ENCODE measurements around the gene CCDC91.

DNA sequence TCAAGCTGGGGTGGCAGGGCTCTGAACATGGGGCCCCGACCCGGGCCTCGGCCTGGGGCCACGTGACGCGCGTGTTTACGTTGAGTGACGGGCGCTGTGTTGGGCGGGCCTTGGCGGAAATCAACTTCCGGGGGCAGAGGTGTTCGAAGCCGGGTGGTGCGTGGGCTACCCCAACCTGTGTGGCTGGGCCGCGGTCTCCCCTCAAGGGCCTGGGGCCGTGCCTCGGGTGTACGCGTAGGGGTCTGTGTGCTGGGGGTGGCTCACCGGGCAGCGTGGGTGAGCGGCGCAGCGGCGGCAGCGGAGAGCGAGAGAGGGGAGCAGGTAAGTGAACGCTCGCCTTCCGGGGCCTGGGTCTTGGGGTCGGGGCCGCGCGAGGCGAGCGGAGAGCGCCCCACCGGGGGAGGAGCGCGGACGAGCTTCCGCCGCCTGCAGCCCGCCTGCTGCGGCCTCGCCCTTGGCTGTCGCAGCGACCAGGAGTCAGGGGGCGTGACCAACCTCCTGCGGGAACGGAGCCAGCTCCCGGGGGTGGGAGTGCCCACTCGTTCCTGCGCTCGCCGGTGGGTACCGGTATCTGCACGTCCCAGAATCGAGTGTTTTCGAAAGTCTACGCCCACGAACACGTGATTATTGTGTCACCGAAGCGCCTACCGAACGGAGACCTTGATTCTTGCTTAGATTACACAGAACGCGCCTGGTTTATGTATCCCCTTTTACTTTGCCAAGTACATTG lies at the start of gene CCDC91:
- TF ChIP-seq, protein P1, sequence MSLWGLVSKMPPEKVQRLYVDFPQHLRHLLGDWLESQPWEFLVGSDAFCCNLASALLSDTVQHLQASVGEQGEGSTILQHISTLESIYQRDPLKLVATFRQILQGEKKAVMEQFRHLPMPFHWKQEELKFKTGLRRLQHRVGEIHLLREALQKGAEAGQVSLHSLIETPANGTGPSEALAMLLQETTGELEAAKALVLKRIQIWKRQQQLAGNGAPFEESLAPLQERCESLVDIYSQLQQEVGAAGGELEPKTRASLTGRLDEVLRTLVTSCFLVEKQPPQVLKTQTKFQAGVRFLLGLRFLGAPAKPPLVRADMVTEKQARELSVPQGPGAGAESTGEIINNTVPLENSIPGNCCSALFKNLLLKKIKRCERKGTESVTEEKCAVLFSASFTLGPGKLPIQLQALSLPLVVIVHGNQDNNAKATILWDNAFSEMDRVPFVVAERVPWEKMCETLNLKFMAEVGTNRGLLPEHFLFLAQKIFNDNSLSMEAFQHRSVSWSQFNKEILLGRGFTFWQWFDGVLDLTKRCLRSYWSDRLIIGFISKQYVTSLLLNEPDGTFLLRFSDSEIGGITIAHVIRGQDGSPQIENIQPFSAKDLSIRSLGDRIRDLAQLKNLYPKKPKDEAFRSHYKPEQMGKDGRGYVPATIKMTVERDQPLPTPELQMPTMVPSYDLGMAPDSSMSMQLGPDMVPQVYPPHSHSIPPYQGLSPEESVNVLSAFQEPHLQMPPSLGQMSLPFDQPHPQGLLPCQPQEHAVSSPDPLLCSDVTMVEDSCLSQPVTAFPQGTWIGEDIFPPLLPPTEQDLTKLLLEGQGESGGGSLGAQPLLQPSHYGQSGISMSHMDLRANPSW (CRISPR knock-in tag; conservative IDR thresholded peaks at IDR 0.05; ENCODE audit: low read depth): no peak
- TF ChIP-seq CTCF (IDR thresholded peaks at IDR 0.05): no peak
- TF ChIP-seq, protein P2, sequence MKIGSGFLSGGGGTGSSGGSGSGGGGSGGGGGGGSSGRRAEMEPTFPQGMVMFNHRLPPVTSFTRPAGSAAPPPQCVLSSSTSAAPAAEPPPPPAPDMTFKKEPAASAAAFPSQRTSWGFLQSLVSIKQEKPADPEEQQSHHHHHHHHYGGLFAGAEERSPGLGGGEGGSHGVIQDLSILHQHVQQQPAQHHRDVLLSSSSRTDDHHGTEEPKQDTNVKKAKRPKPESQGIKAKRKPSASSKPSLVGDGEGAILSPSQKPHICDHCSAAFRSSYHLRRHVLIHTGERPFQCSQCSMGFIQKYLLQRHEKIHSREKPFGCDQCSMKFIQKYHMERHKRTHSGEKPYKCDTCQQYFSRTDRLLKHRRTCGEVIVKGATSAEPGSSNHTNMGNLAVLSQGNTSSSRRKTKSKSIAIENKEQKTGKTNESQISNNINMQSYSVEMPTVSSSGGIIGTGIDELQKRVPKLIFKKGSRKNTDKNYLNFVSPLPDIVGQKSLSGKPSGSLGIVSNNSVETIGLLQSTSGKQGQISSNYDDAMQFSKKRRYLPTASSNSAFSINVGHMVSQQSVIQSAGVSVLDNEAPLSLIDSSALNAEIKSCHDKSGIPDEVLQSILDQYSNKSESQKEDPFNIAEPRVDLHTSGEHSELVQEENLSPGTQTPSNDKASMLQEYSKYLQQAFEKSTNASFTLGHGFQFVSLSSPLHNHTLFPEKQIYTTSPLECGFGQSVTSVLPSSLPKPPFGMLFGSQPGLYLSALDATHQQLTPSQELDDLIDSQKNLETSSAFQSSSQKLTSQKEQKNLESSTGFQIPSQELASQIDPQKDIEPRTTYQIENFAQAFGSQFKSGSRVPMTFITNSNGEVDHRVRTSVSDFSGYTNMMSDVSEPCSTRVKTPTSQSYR (CRISPR knock-in tag; IDR thresholded peaks at IDR 0.05): no peak
- no peak for TF ChIP-seq IRF2 (CRISPR knock-in tag; IDR thresholded peaks at IDR 0.05; ENCODE audit: borderline replicate concordance, low read depth)
- TF ChIP-seq, protein P3, sequence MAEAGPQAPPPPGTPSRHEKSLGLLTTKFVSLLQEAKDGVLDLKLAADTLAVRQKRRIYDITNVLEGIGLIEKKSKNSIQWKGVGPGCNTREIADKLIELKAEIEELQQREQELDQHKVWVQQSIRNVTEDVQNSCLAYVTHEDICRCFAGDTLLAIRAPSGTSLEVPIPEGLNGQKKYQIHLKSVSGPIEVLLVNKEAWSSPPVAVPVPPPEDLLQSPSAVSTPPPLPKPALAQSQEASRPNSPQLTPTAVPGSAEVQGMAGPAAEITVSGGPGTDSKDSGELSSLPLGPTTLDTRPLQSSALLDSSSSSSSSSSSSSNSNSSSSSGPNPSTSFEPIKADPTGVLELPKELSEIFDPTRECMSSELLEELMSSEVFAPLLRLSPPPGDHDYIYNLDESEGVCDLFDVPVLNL (CRISPR knock-in tag; IDR thresholded peaks at IDR 0.05; ENCODE audit: borderline replicate concordance, low read depth): no peak
